ENCODE measurements around the gene CRK.
"Not testable (repeated sequence)": the region's sequence is repeated elsewhere in the genome, so short reads cannot be mapped to it uniquely, and the experiment has no call there.

The CRK gene

GRCh38 chr17:1387490-1388227 is 68.4 kb downstream of the CRK start:
- not testable (repeated sequence) for DNase-seq (ENCODE audit: low spot score)

- not testable (repeated sequence) for DNase-seq (ENCODE audit: low spot score)
These were observed 69.3 kb downstream of the CRK start for GRCh38 chr17:1386675-1387190.

- no peak for DNase-seq (ENCODE audit: low spot score)
These were observed 69.8 kb downstream of the CRK start for GRCh38 chr17:1386265-1386664.

GRCh38 chr17:1385861-1386260 is 70.2 kb downstream of the CRK start:
- no peak for DNase-seq (ENCODE audit: low spot score)

GRCh38 chr17:1384905-1385435 is 71.1 kb downstream of the CRK start:
- DNase-seq (ENCODE audit: low spot score), result no peak

GRCh38 chr17:1379930-1380313 is 76.1 kb downstream of the CRK start:
- no peak for DNase-seq (ENCODE audit: low spot score)

GRCh38 chr17:1379208-1379929 is 76.7 kb downstream of the CRK start:
- DNase-seq (ENCODE audit: low spot score), result no peak

- not testable (repeated sequence) for DNase-seq (ENCODE audit: low spot score)
These were observed 77.6 kb downstream of the CRK start for GRCh38 chr17:1378476-1378860.

- no peak for DNase-seq (ENCODE audit: low spot score)
These were observed 78.7 kb downstream of the CRK start for GRCh38 chr17:1377334-1377733.

GRCh38 chr17:1376061-1376460 is 80.0 kb downstream of the CRK start:
- DNase-seq (ENCODE audit: low spot score), result no peak

- DNase-seq (ENCODE audit: low spot score), result no peak
These were observed 80.4 kb downstream of the CRK start for GRCh38 chr17:1375615-1376014.

GRCh38 chr17:1374431-1375177 is 81.4 kb downstream of the CRK start:
- DNase-seq (ENCODE audit: low spot score), result no peak

GRCh38 chr17:1373707-1374237 is 82.3 kb downstream of the CRK start:
- DNase-seq (ENCODE audit: low spot score), result no peak

GRCh38 chr17:1372618-1373017 is 83.4 kb downstream of the CRK start:
- DNase-seq (ENCODE audit: low spot score), result no peak

- DNase-seq (ENCODE audit: low spot score), result no peak
These were observed 84.0 kb downstream of the CRK start for GRCh38 chr17:1371893-1372590.

All from putamen (tissue), 1 donor.